Measurements from ENCODE around the gene CARF. TPM values are rescaled to one million over a fixed set of nuclear protein-coding genes. Genes with fewer than 3 reads are reported as not detected.

CARF gene
- polyA plus RNA-seq, 1 of the 3 experiments (the other 2 are of a cell fraction) = 4.6 TPM

GRCh38 chr2:202883987-202884675, 27.9 kb upstream of the CARF start:
- 82% methylated on average over 5 of the region's 5 CpGs for WGBS (ENCODE audit: low lambda C conversion rate)

More at GRCh38 chr2:202883987-202884675, 27.9 kb upstream of the CARF start:
- Histone ChIP-seq H3F3A (replicated peaks; ENCODE audit: insufficient read depth) (peaks cover 3% of the 10 kb centered on the region), H3K79me2 (ENCODE audit: insufficient read depth) (no peaks in the 10 kb centered on the region), H4K20me1 (ENCODE audit: insufficient read depth) (no peaks in the 10 kb centered on the region), H3K27ac (ENCODE audit: low read depth in 2 of 2, low read length in 1 of 2) (no peak overlapping the region), H3K9me3 (no peaks in the 10 kb centered on the region), H3K9me2 (no peaks in the 10 kb centered on the region), H3K27me3 (ENCODE audit: insufficient read depth) (no peaks in the 10 kb centered on the region), H3K4me1 (ENCODE audit: control insufficient read depth in 1 of 2, insufficient read depth in 2 of 2, low read depth in 1 of 2, low read length in 1 of 2) (no peaks in the 10 kb centered on the region), H3K4me3 (ENCODE audit: low read depth in 2 of 2, low read length in 1 of 2) (no peak overlapping the region), H2AFZ (ENCODE audit: low read depth) (no peak overlapping the region), H3K4me2 (no peak overlapping the region), H3K36me3 (replicated peaks in 1 of 2; ENCODE audit: control insufficient read depth in 1 of 2, insufficient read depth in 2 of 2, low read length in 1 of 2) (peaks cover 40 to 46% of the 10 kb centered on the region in 2 experiments), H3K9ac (no peak overlapping the region)
- TF ChIP-seq USF1 (IDR thresholded peaks at IDR 0.05; ENCODE audit: borderline replicate concordance, low read depth) (no peak), MEF2A (IDR thresholded peaks at IDR 0.05; ENCODE audit: borderline replicate concordance, low read depth) (no peak), FOSL2 (IDR thresholded peaks at IDR 0.05; ENCODE audit: borderline replicate concordance, low read depth) (no peak), RFX5 (IDR thresholded peaks at IDR 0.05; ENCODE audit: low read length) (no peak), GABPA (IDR thresholded peaks at IDR 0.05; ENCODE audit: low read depth) (no peak), TCF12 (IDR thresholded peaks at IDR 0.05) (no peak), MXI1 (IDR thresholded peaks at IDR 0.05; ENCODE audit: low read depth, low read length) (no peak), REST (IDR thresholded peaks at IDR 0.05; ENCODE audit: low read depth, low read length) (no peak), MAX (IDR thresholded peaks at IDR 0.05; ENCODE audit: low read depth) (no peak), NRF1 (IDR thresholded peaks at IDR 0.05; ENCODE audit: low read depth, low read length) (no peak), CHD2 (IDR thresholded peaks at IDR 0.05; ENCODE audit: low read length, partially characterized antibody) (no peak), RAD21 (IDR thresholded peaks at IDR 0.05; ENCODE audit: low read length) (no peak), TAF1 (IDR thresholded peaks at IDR 0.05; ENCODE audit: borderline replicate concordance, low read depth, low read length) (no peak)
- no peak for DNase-seq
- POLR2A ChIA-PET = no interaction called here
- CTCF ChIA-PET = interaction anchor here (1.5 kb wide), 1 partner anchor 14 kb away, joined by 3 read pairs; no protein-coding TSS in a partner anchor

All from SK-N-SH (cell line).